Trophoblast cell (in vitro differentiated cells and primary cell): ENCODE data around the gene APCDD1.

ENCODE experiments used
- DNase-seq, 2 donors: peaks; one replicate each; pipeline ENCODE4 v3.0.0-alpha.2; 2016
- H2AFZ ChIP-seq: 2 replicates; pipeline ENCODE4 v1.6.1; 2013; ENCODE audit warnings: low read length, moderate library complexity, mild to moderate bottlenecking; ENCODE audit not compliant: insufficient read depth, poor library complexity
- H2AK5ac ChIP-seq: 2 replicates; pipeline ENCODE4 v1.6.1; 2013; ENCODE audit warnings: mild to moderate bottlenecking, low read length
- H2BK120ac ChIP-seq: 2 replicates; pipeline ENCODE4 v1.6.1; 2013; ENCODE audit warnings: low read length, mild to moderate bottlenecking, moderate library complexity; ENCODE audit not compliant: insufficient read depth, poor library complexity
- H2BK12ac ChIP-seq: 2 replicates; pipeline ENCODE4 v1.6.1; 2013; ENCODE audit warnings: mild to moderate bottlenecking, low read length, moderate library complexity
- H2BK5ac ChIP-seq: 2 replicates; pipeline ENCODE4 v1.6.1; 2013; ENCODE audit warnings: low read length, low read depth, moderate library complexity, mild to moderate bottlenecking; ENCODE audit not compliant: poor library complexity
- H3K14ac ChIP-seq: 2 replicates; pipeline ENCODE4 v1.6.1; 2013; ENCODE audit warnings: mild to moderate bottlenecking, low read length
- H3K18ac ChIP-seq: 2 replicates; pipeline ENCODE4 v1.6.1; 2013; ENCODE audit warnings: mild to moderate bottlenecking, low read length
- H3K23ac ChIP-seq: 2 replicates; pipeline ENCODE4 v1.6.1; 2013; ENCODE audit warnings: low read length
- H3K27ac ChIP-seq: 2 replicates; pipeline ENCODE4 v1.5.1; 2013; ENCODE audit warnings: low read depth, mild to moderate bottlenecking, inconsistent platforms, low read length, moderate library complexity
- H3K27me3 ChIP-seq: 2 replicates; pipeline ENCODE4 v1.6.1; 2013; ENCODE audit warnings: inconsistent platforms, mild to moderate bottlenecking, low read length, moderate library complexity; ENCODE audit not compliant: insufficient read depth
- H3K36me3 ChIP-seq, 2 experiments: 1 replicate in 1 of 2; 2 replicates in 1 of 2; pipeline ENCODE4 v1.6.1; 2013; ENCODE audit warnings: low read length in 2 of 2, mild to moderate bottlenecking in 2 of 2, moderate library complexity in 1 of 2; ENCODE audit not compliant: insufficient read depth in 2 of 2, control insufficient read depth in 1 of 2
- H3K4ac ChIP-seq: 2 replicates; pipeline ENCODE4 v1.6.1; 2013; ENCODE audit warnings: low read depth, mild to moderate bottlenecking, low read length, moderate library complexity
- H3K4me1 ChIP-seq, 2 experiments: 1 replicate in 1 of 2; 2 replicates in 1 of 2; pipeline ENCODE4 v1.6.1; 2013; ENCODE audit warnings: low read length in 2 of 2, mild to moderate bottlenecking in 2 of 2, moderate library complexity in 1 of 2; ENCODE audit not compliant: insufficient read depth in 2 of 2, control insufficient read depth in 1 of 2
- H3K4me2 ChIP-seq: 2 replicates; pipeline ENCODE4 v1.6.1; 2013; ENCODE audit warnings: inconsistent platforms, mild to moderate bottlenecking, low read length, moderate library complexity
- H3K4me3 ChIP-seq: 2 replicates; pipeline ENCODE4 v1.5.1; 2013; ENCODE audit warnings: mild to moderate bottlenecking, low read depth, low read length, inconsistent platforms
- H3K79me1 ChIP-seq: one replicate; pipeline ENCODE4 v1.6.1; 2013; ENCODE audit warnings: low read length
- H3K79me2 ChIP-seq: 2 replicates; pipeline ENCODE4 v1.6.1; 2013; ENCODE audit warnings: low read length, mild to moderate bottlenecking; ENCODE audit not compliant: control insufficient read depth, insufficient read depth, poor library complexity
- H3K9ac ChIP-seq: 2 replicates; pipeline ENCODE4 v1.6.1; 2013; ENCODE audit warnings: mild to moderate bottlenecking, low read length
- H3K9me3 ChIP-seq: 2 replicates; pipeline ENCODE4 v1.6.1; 2013; ENCODE audit warnings: low read depth, mild to moderate bottlenecking, control low read depth, inconsistent platforms, low read length; ENCODE audit not compliant: insufficient read depth
- H4K12ac ChIP-seq: 2 replicates; pipeline ENCODE4 v1.6.1; 2013; ENCODE audit warnings: low read depth, mild to moderate bottlenecking, low read length, moderate library complexity
- H4K8ac ChIP-seq: 2 replicates; pipeline ENCODE4 v1.6.1; 2013; ENCODE audit warnings: low read depth, mild to moderate bottlenecking, low read length, moderate library complexity
- H4K91ac ChIP-seq: one replicate; pipeline ENCODE4 v1.6.1; 2013; ENCODE audit warnings: low read depth, mild to moderate bottlenecking, low read length, moderate library complexity
- WGBS: extraction: QIAGEN DNeasy Blood & Tissue Kit; methylation state at CpG from one replicate; pipeline ENCODE4 v1.1.7; 2013; ENCODE audit warnings: missing lambda C conversion rate; ENCODE audit not compliant: insufficient read length, insufficient coverage; ENCODE audit errors: extremely low coverage; 5-methylcytosine and 5-hydroxymethylcytosine counted together

Gene APCDD1

DNA sequence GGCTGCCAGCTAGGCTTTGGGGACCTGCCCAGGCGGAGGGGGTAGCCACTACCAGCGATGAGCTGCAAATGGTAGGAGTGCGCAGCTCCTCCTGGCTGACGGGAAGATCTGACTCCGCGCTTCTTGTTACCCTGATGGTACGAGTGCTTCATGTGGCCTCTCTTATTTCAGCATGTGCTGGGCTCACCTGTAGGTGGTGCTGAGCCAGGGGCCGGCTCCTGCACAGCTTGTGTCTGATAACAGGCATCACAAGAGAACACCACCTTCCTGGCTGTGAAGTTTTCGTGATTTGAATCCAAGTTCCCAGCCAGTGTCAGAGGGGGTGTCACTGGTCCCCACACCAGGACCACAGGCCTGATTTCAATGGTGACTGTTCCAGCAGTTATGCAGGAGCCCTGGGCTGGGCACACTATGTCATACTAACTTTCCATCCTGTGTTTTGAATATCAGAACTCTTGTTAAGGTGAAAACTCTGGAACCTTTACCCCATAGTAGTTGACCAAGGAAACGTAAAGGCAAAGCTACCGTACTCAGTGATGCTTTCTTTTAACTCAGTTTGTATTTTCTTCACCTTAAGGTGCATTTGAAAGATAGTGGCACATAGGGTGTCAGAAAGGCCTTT is 28.0 kb downstream of the APCDD1 start:
- Histone ChIP-seq H2BK5ac (no peak overlapping the region), H4K12ac (no peak overlapping the region), H3K4me1 (no peaks in the 10 kb centered on the region), H3K27ac (no peak overlapping the region), H4K91ac (no peak overlapping the region), H3K27me3 (no peaks in the 10 kb centered on the region), H3K79me1 (no peaks in the 10 kb centered on the region), H3K9me3 (peaks cover 2% of the 10 kb centered on the region), H3K36me3 (no peaks in the 10 kb centered on the region), H3K18ac (no peak overlapping the region), H4K8ac (no peak overlapping the region), H3K9ac (no peak overlapping the region), H3K14ac (no peak overlapping the region), H3K4me3 (no peak overlapping the region), H3K4me2 (no peak overlapping the region), H2BK12ac (no peak overlapping the region), H2AFZ (no peak overlapping the region), H2BK120ac (no peak overlapping the region), H3K79me2 (no peaks in the 10 kb centered on the region), H3K4ac (no peak overlapping the region), H2AK5ac (no peak overlapping the region), H3K23ac (no peak overlapping the region)
- no CpG with 5 or more reads among the region's 11 CpGs for WGBS
- DNase-seq = no peak

DNA sequence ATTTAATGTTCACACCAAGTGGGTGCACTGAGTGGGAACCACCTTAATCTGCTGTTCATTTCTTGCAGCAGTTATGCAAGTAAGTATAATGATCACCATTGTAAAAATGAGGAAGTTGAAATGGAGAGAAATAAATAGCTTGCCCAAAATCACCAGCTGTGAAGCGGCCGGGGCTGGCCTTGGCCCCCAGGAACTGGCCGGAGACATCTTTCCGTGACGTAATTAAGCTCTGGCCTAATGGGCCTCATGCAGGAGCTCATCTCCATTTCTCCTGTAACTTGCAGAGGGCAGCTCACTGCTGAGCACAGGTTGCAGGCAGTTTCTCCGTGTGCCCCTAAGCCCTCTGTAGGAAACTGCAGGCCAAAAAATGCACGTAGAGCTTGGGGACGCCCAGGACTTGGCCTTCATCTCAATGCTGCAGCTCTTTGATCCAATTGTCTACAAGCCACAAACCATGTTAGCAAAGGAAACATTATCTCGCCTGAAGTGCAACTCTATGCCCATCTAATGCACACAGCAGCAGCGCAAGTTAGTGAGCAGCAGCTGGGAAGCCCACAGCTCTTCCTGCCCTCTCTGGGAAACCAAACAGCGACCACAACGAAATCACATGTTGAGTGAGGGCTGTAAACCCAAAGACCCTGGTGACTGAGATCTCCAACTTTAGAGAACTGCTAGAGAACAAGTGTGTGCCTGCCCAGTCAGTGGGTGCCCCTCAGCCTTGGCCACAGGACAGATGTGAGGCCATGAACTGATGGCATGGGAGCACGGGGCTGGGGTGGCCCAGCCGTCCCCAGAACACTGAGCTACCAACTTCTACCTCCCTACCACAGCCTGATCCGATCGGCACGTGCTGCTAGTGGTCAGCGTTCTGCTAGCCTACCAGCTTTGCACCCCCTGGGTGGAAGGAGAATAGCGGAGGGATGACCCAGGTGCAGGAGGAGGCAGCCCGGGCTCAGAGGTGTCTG is 28.8 kb downstream of the APCDD1 start:
- Histone ChIP-seq H2AK5ac (no peak overlapping the region), H3K18ac (no peak overlapping the region), H2BK12ac (no peak overlapping the region), H3K79me1 (no peaks in the 10 kb centered on the region), H3K27ac (no peak overlapping the region), H3K27me3 (no peaks in the 10 kb centered on the region), H3K79me2 (no peaks in the 10 kb centered on the region), H3K14ac (no peak overlapping the region), H3K23ac (no peak overlapping the region), H3K4me1 (no peaks in the 10 kb centered on the region), H2BK5ac (no peak overlapping the region), H3K9me3 (peaks cover 1% of the 10 kb centered on the region), H3K36me3 (no peaks in the 10 kb centered on the region), H4K12ac (no peak overlapping the region), H3K4me2 (no peak overlapping the region), H2AFZ (no peak overlapping the region), H3K9ac (no peak overlapping the region), H4K91ac (no peak overlapping the region), H3K4me3 (no peak overlapping the region), H4K8ac (no peak overlapping the region), H3K4ac (no peak overlapping the region), H2BK120ac (no peak overlapping the region)
- DNase-seq = no peak
- no CpG with 5 or more reads among the region's 20 CpGs for WGBS

DNA sequence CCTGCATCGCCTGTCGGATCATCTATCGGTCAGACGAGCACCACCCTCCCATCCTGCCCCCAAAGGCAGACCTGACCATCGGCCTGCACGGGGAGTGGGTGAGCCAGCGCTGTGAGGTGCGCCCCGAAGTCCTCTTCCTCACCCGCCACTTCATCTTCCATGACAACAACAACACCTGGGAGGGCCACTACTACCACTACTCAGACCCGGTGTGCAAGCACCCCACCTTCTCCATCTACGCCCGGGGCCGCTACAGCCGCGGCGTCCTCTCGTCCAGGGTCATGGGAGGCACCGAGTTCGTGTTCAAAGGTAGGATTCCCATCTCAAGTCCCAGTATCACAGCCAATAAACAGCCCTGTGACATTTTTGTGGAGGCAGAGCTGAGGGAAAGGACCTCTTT is 31.0 kb downstream of the APCDD1 start:
- Histone ChIP-seq H2AFZ (no peak overlapping the region), H3K27me3 (no peaks in the 10 kb centered on the region), H3K27ac (no peak overlapping the region), H3K79me2 (no peaks in the 10 kb centered on the region), H3K4me1 (no peaks in the 10 kb centered on the region), H4K91ac (no peak overlapping the region), H3K14ac (no peak overlapping the region), H3K4me3 (no peak overlapping the region), H4K12ac (no peak overlapping the region), H2AK5ac (no peak overlapping the region), H3K23ac (no peak overlapping the region), H2BK5ac (no peak overlapping the region), H3K4me2 (no peak overlapping the region), H4K8ac (no peak overlapping the region), H3K36me3 (no peaks in the 10 kb centered on the region), H3K9me3 (no peaks in the 10 kb centered on the region), H3K79me1 (no peaks in the 10 kb centered on the region), H3K9ac (no peak overlapping the region), H2BK12ac (no peak overlapping the region), H3K18ac (no peak overlapping the region), H2BK120ac (no peak overlapping the region), H3K4ac (no peak overlapping the region)
- no CpG with 5 or more reads among the region's 20 CpGs for WGBS
- no peak for DNase-seq

DNA sequence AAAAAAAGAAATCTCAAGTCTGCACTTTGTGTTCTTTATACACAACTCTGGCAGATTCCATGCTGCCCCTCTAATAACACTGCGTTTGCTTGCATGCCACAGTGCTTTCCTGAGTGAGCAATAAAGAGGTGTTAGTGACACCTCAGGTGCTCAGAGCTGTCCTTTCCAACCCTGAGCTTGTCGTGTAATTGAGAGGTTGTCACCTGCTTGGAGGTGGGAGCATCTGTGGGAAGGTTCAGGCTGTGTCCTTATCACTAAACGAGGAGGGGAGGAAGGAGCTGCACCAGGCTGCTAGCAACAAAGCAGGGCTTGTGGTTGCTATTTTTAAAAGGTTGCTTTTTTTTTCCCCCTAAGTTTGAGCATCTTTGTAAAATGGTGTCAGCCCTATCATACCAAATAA is 31.9 kb downstream of the APCDD1 start:
- Histone ChIP-seq H3K18ac (no peak overlapping the region), H3K4ac (no peak overlapping the region), H3K14ac (no peak overlapping the region), H3K79me1 (no peaks in the 10 kb centered on the region), H3K27ac (no peak overlapping the region), H4K8ac (no peak overlapping the region), H2BK120ac (no peak overlapping the region), H3K4me2 (no peak overlapping the region), H2BK5ac (no peak overlapping the region), H2AK5ac (no peak overlapping the region), H2AFZ (no peak overlapping the region), H4K12ac (no peak overlapping the region), H3K36me3 (no peaks in the 10 kb centered on the region), H3K9ac (no peak overlapping the region), H2BK12ac (no peak overlapping the region), H3K79me2 (no peaks in the 10 kb centered on the region), H3K23ac (no peak overlapping the region), H3K4me3 (no peak overlapping the region), H3K4me1 (no peaks in the 10 kb centered on the region), H3K27me3 (no peaks in the 10 kb centered on the region), H4K91ac (no peak overlapping the region), H3K9me3 (no peaks in the 10 kb centered on the region)
- DNase-seq = no peak
- whole genome bisulfite sequencing = no CpG with 5 or more reads among the region's 3 CpGs
